GM10248 (cell line): ENCODE results near the gene SP140L.

Experiments used
- CTCF ChIA-PET: fragments of 300-600 bp; sonication (Branson Sonifier 250); formaldehyde crosslinking; extraction: SDS; loops from one replicate; lab custom pipeline; 2021; ENCODE audit warnings: antibody characterized with exemption; lab: Yijun Ruan, JAX
- POLR2A ChIA-PET: fragments of 350-650 bp; sonication (Branson Sonifier 250); formaldehyde crosslinking; extraction: SDS; loops from one replicate; lab custom pipeline; 2020; ENCODE audit warnings: antibody characterized with exemption; lab: Yijun Ruan, JAX
- DNase-seq: peaks from one replicate; pipeline ENCODE4 v3.0.0; 2012; ENCODE audit errors: extremely low spot score
- TF ChIP-seq, protein P1 (sequence below): IDR thresholded peaks from 2 replicates; pipeline ENCODE4 v1.5.1; 2012; ENCODE audit warnings: mild to moderate bottlenecking, low read depth; ENCODE audit errors: extremely low read depth, missing control alignments, control extremely low read depth

SP140L gene

DNA sequence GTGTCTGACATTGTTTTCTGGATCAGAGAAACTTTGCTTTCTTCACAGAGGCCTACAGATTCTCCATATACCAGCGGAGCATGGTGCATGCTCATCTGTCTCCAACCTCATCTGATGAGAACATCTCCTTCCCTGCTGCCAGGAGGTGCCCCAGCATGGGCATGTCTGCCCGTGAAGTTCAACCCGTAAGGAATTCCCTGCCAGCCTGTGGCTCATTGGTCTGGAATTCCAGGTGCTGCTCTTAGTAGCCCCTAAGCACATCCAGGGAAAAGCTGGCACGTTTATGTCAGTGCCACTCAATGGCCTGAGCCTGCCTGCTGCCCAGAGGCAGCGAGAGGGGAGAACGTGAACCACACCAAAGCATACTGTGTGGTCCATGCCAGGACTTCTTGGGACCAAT, 87.3 kb downstream of the SP140L start:
- no peak for DNase-seq
- ChIA-PET POLR2A (no interaction called here), CTCF (no interaction called here)
- TF ChIP-seq, protein P1, sequence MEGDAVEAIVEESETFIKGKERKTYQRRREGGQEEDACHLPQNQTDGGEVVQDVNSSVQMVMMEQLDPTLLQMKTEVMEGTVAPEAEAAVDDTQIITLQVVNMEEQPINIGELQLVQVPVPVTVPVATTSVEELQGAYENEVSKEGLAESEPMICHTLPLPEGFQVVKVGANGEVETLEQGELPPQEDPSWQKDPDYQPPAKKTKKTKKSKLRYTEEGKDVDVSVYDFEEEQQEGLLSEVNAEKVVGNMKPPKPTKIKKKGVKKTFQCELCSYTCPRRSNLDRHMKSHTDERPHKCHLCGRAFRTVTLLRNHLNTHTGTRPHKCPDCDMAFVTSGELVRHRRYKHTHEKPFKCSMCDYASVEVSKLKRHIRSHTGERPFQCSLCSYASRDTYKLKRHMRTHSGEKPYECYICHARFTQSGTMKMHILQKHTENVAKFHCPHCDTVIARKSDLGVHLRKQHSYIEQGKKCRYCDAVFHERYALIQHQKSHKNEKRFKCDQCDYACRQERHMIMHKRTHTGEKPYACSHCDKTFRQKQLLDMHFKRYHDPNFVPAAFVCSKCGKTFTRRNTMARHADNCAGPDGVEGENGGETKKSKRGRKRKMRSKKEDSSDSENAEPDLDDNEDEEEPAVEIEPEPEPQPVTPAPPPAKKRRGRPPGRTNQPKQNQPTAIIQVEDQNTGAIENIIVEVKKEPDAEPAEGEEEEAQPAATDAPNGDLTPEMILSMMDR, result no peak

DNA sequence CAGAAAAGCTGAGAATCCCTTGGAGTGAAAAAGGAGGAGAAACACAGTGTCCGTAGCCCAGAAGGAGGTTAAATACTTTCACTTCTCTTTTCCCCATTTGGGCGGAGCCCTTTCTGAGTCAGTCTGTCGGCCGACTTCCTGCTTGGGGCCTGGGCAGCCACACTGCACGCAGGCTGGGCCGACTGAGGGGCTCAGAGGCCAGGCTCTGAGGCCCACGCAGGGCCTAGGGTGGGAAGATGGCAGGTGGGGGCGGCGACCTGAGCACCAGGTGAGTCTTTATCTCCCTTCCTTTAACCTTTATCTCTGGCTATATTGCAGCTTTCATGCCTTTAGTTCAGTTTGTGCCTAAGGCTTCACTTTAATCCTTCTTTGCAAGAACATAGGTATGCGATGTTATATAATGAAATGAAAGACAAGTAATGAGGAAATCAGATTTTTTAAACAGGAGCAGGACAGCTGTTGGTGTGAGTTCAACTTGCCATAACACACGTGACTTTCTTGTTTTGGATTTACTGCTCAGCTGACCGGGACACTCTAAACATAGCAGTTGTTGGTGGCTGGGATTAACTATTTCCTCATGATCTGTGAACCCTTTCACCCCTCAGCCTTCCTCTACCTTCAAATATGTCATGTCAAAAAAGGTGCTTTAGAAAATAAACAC, 89.2 kb downstream of the SP140L start, which contains the start of gene SP100:
Gene SP100, plus strand, starts transcription at position 141 of the 661 bp plus-strand sequence. Its CDS starts 96 bp downstream, at position 237.
- TF ChIP-seq, protein P1, result no peak
- ChIA-PET POLR2A (interaction anchor here (0.6 kb wide), 1 partner anchor 10 kb away, joined by 3 read pairs; no protein-coding TSS in a partner anchor), CTCF (interaction anchor here (1.0 to 2.1 kb wide), 2 partner anchors 12 to 195 kb away, joined by 3 to 5 read pairs; no protein-coding TSS in a partner anchor)
- DNase-seq, result peak; percentile 79

DNA sequence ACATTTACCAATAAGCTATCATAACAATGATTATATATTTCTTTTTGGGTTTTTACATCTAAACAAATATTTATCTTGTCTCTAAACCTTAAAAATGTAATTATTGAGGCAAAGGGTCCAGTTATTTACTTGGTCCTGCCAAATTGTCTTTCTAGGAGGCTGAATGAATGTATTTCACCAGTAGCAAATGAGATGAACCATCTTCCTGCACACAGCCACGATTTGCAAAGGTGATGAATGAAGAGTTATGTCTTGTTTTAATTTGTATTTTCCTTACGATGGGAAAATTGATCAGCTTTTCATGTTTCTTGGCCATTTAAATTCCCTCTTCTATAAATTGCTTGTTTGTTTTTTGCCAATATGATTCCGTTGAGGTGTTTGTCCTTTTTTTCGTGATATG, 90.4 kb downstream of the SP140L start:
- POLR2A ChIA-PET, result no interaction called here
- DNase-seq, result no peak
- TF ChIP-seq, protein P1, result no peak
- CTCF ChIA-PET, result interaction anchor here (1.0 to 2.1 kb wide), 4 partner anchors 10 to 193 kb away, joined by 3 to 5 read pairs (median 3); no protein-coding TSS in a partner anchor

DNA sequence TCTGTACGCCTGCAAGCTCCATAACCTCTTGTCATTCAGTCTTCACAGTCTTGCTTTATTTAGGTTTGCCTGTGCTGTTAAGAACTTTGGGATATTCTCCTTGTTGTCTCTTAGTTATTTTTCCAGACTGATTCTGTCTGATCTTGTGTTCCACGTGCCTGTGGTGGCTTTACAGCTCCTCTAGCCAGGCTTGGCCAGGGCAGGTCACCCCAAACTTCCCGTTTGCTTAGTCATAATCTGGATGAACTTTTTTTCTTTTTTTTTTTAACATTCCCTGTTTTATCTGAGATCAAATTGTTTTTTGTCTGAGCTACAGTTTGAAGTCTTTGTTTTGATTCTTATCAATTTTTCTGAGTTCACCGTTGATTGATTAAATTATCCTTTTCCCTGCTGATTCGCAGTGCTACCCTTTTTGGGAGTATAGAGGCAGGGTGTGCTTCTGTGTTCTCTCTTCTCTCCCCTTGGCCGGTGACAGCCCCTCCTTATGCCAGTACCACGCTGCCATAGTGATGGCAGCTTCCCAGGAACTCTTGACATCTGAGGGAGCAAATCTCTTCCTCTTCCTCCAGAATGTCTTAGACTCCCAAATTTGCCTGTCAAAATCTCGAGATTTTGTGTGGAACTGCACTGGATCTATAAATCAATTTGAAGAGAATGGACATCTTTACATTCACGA, 91.5 kb downstream of the SP140L start:
- TF ChIP-seq, protein P1, result no peak
- POLR2A ChIA-PET, result interaction anchor here (0.7 kb wide), 1 partner anchor 204 kb away, joined by 3 read pairs; no protein-coding TSS in a partner anchor
- CTCF ChIA-PET, result interaction anchor here (1.0 to 2.1 kb wide), 2 partner anchors 9 to 192 kb away, joined by 3 to 5 read pairs; no protein-coding TSS in a partner anchor
- DNase-seq, result no peak

DNA sequence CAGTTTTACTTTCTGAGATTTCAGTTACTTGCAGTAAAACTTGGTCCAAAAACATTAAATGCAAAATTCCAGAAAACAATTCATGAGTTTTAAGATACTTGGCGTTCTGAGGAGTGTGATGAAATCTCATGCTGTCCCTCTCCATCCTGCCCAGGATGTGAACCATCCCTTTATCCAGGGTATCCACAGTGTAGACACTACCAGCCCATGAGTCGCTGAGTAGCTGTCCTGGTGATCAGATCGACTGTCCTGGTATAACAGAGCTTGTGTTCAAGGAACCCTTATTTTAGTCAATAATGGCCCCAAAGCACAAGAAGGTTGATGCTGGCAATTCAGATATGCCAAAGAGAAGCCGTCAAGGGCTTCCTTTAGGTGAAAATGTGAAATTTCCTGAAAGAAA, 92.2 kb downstream of the SP140L start:
- CTCF ChIA-PET, result no interaction called here
- TF ChIP-seq, protein P1, result no peak

DNA sequence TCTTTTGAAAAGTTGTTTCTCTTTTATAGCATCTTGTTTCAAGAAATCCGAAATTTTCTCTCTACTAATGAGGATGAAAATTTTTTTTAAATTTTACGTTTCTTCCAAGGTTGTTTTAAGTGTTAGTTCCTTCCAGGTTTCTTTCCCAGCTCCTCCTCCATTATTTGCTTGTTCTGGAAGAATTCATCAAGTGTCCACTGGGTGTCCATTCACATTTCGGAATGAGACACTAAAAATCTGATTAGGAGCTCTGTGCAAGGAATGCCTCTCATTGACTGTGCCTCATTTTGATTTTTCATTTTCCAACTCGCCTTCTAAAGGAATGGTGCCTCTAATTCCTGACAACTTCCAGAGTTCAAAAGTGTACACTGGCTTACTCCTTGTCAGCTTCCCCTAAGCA, 95.2 kb downstream of the SP140L start:
- CTCF ChIA-PET, result interaction anchor here (1.0 kb wide), 1 partner anchor 179 kb away, joined by 3 read pairs; no protein-coding TSS in a partner anchor
- POLR2A ChIA-PET, result interaction anchor here (1.6 kb wide), 1 partner anchor 9 kb away, joined by 6 read pairs; no protein-coding TSS in a partner anchor
- TF ChIP-seq, protein P1, result no peak
- no peak for DNase-seq

More for the DNA sequence above, 92.2 kb downstream of the SP140L start:
- no peak for DNase-seq
- POLR2A ChIA-PET, result no interaction called here
